Fibroblast of skin of right quadriceps (primary cell): Measurements from ENCODE around the gene ADPRH.

Experiments used
- DNase-seq: peaks from one replicate; pipeline ENCODE4 v3.0.0-alpha.2; 2013

Gene ADPRH

DNA sequence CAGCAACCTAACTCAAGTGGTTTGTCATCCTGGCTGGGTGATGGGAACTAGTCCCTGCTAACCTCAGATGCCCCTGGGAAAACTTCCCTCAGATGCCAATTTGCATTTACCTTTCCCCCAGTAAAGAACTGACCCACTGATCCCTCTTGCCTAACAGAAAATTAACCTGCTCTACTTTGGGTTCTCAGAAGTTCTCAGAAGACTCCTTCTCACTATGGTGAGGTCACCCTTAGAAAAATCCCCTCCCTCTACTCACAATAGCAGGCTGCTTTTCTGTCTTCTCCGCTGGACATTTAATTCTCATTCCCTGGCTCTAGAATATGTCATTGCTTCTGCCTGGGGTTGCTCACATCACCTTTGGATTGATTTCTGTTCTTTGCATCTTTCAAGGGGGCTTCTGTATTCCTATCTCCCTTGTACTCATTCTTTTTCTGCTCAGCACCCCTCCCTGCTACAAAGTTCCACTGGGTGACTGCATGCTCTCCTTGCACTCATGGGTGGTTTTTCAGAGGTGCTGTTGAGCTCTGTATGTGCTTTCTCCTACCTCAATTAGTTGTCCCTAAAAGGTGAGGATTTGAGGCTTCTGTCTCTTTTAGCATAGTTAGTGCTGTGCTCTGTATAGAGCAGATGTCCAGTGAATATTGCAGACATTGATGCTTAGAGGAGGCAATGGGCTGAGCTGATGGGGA, 19.3 kb downstream of the ADPRH start:
- DNase-seq: no peak

- no peak for DNase-seq
Observed at GRCh38 chr3:119599558-119600174, 20.4 kb downstream of the ADPRH start.

DNA sequence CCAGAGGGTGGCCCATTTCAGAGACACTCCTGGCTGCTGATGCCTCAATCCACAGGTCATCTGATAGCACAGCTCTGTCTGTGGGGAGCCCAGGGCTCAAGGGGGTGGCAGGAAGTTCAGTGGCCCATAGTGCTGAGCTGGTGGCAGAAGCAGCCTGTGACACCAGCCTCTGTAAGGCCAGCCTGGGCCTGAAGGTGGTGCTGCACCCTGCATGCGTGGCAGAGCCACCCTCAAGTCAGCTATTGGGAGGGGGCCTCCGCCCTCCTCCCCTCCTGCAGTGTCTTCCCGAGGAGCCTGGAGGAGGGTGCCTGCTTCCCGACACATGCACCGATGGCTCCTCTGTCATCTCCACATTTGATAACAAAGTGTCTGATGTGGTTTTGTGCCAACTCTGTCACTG, 21.4 kb downstream of the ADPRH start:
- no peak for DNase-seq

- no peak for DNase-seq
Observed at GRCh38 chr3:119601154-119601553, 21.9 kb downstream of the ADPRH start.

DNA sequence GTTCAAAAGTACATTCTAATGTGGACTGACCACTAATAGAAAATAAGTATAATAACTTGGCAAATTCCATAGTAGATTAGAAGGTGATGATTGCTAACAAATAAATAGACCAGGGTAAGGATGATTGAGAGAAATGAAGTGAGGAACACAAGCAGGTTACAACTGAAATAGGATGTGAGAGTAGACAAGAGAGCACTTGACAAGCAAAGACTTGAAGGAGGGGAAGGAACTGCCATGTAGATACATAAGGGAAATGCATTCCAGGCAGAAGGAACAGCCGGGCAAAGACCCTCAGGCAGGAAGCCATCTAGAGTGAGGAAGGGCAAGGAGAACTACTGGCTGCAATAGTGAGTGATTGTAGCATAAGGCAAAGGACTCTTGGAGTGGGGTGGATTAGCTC, 23.4 kb downstream of the ADPRH start:
- DNase-seq: no peak

- DNase-seq: peak; percentile 64
Observed at GRCh38 chr3:119604878-119605277, 25.6 kb downstream of the ADPRH start.

DNA sequence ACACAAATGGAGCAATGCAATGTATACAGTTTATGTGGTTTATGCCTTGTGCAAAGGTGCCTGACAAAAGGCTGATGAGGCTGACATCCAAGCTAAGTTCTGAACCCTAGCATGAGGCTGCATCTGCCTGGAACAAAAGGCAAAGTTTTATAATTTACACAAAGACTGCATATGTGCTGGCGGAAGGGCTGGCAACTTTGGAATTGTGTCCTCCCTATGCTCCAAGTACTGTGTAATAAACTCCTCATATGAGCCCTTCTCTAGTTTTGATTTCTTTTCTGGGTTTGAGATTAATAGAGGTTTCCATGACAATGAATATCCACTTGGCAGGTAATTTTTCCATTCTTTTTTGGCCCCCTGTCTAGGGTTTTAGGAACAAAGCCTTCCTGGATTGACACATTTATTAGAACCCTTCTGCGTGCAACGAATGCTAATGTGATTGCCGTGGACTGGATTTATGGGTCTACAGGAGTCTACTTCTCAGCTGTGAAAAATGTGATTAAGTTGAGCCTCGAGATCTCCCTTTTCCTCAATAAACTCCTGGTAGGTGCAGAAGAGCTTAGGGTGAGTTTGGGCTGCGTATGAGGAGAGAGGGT, 29.2 kb downstream of the ADPRH start:
- no peak for DNase-seq

- no peak for DNase-seq
Observed at GRCh38 chr3:119609301-119609700, 30.0 kb downstream of the ADPRH start.

DNA sequence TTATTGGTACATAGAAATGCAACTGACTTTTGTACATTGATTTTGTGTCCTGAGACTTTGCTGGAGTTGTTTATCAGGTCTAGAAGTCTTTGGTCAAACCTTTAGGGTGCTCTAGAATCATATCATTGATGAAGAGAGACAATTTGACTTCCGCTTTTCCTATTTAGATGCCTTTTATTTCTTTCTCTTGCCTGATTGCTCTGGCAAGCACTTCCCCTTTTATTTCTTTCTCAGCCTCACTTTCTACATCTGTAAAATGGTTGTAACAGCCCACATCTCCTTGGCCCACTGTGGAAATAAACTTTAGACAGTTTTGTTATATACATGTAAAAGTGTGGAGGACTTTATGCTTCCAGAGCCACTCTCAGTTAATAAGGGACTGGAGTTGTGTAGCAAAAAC, 32.4 kb downstream of the ADPRH start:
- DNase-seq: no peak

GRCh38 chr3:119613201-119613600, 33.9 kb downstream of the ADPRH start:
- no peak for DNase-seq

DNA sequence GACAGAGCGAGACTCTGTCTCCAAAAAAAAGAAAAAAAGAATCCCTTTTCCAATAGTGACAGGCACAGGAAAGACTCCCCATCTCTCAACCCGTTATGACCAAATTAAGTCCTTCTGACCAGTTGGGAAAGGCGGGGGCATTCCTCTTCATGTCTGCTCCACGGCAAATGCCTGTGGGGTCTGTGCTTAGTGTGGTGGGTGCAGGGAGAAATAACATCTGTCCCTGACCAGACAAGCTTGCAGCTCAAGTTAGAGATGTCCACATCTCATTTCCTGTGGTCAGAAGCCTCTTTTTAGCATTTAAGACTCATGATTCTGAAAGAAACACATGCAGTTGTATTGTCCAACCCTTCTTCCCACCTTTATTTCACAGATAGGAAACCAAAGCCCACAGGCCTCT, 34.6 kb downstream of the ADPRH start:
- no peak for DNase-seq

DNA sequence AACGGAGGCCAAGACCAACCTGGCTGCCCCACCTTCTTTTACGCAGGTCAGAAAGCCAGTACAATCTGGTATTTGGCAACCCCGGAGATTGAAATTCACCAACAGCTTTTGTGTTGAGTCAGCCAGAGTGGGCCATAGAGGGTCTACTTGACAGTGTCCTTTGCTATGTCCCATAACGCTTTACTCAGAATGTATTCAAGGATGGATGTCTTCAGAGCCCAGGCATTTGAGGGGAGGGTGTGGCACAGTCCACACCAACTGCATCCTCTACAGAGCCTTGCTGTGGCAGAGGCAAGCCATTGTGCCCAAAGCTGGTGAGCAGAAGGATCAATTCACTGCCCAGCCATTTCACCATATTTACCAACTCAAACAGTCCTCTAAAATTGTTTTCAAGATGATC, 36.8 kb downstream of the ADPRH start:
- no peak for DNase-seq

DNA sequence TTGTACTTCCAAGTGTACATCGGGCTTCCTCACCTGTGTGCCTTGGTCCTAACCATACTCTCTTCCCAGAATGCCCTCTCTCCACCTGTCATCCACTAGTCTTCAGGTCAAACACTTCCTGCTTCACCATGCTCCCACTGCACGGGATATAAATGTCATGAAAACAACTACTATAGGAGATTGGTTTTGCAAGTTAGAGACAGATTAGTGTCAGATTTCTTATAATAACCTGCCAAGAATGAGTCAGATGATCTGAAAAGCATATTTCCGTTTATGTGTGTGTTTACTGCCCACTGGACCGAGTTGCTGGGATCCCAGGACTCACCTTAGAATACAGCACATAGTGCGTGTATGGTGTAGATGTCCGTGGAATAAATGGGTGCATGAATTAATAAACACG, 39.8 kb downstream of the ADPRH start:
- DNase-seq: no peak

GRCh38 chr3:119620899-119621298, 41.6 kb downstream of the ADPRH start:
- DNase-seq: no peak

GRCh38 chr3:119624002-119624720, 44.9 kb downstream of the ADPRH start:
- no peak for DNase-seq

DNA sequence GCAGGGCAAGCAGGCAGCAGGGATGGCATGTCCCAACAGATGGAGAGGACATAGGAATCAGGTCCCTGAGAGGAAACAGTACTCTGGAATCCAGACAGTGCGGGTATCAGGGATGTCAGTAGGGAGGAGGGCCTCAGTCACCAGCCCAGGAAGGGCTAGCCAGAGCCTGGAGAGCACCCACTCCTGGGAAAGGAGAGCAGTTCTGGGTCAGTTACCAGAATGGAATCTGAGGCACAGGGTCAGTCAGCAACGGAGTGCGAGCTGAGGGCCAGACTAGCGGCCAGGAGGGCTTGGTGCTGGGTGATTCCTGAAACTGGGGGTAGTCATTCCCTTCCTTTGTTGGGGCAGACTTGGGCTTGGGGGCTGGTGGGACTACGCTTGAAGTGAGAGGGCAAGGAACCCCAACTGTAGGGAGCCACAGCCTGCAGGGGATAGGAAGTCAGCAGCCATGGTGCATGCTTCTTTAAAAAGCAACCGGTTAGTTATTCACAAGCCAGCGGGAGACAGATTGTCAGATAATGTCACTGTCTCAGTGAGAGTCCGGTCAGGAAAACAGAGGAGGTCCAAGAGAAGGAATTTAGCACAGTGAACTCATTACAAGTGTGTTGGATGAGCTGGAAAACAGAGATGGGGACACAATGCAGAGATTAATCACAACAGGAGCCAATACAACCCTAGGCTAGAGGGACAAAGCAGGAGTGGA, 46.3 kb downstream of the ADPRH start:
- DNase-seq: no peak

DNA sequence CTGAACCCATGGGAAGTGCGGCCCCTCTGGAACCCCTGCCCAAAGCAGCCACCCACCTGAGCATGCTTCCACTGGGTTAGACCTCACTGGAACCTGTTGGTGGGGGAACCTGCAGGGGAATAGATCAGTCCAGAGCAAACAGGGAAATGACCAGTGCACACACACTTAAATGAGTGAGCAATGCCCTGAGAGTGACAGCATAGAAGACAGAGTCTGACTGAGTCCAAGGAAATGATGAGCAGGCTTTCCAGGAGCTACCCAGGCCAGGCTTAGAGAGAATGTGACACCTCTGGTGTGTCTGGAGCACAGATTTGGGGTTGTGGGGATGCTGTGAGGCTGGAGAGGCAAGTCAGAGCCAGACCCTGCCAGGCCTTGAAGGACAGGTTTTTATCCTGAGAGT, 46.9 kb downstream of the ADPRH start:
- no peak for DNase-seq

DNA sequence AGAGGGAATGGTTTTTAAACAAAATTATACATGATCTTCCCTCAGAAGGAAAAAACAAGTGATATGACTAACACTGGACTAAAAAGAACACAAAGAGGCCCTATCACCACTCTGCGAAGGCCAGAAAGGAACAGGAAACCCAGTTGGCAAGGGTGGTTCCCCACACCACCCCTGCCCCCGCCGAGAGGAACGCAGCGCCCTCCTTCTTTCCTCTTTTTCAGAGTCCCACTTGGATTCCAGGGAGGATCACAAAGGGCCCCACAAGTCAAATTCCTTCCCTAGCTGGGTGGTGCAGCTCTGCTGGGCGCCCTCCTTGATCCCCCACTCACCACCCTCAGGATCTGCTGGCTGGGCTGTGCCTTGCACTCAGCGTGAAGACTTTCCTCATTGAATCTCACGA, 48.2 kb downstream of the ADPRH start:
- no peak for DNase-seq

DNA sequence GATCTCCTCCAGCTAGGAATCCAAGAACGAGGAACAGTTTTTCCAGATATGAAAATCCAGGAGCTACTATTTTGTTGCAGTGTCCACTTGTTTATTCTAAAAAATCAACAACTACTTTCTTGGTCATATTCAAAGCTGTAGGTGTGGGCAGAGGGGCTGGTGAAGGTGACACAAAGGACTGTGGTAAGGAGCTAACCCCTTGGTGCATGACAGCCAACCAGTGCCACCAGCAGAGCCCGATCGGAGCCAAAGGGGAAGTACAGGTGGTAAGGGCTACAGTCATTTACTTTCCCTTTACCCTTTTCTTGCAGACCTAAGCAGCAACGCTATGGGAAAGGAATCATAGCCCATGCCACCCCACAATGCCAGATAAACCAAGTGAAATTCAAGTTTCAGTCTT, 49.1 kb downstream of the ADPRH start:
- DNase-seq: no peak

- no peak for DNase-seq
Observed at GRCh38 chr3:119628816-119629445, 49.6 kb downstream of the ADPRH start.

- DNase-seq: peak; percentile 65
Observed at GRCh38 chr3:119630128-119630879, 51.0 kb downstream of the ADPRH start.

DNA sequence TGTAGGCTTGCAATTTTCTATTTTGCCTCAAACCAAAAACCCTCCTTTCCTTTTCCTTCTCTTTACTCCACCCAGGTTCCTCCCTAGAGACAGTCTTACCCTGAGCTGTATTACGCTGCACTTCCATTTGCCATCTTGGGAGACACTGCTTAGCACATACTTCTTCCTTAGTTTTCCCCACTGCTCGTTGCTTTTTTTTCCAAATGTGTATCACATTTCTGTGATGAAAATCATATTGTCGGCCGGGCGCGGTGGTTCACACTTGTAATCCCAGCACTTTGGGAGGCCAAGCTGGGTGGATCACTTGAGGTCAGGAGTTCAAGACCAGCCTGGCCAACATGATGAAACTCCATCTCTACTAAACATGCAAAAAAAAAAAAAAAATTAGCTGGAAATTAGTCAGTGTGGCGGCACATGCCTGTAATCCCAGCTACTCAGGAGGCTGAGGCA, 51.6 kb downstream of the ADPRH start:
- no peak for DNase-seq
